SK-N-SH treated with all-trans-retinoic acid at 6 μM for 48 hours (cell line): Measurements from ENCODE around the gene GGA2.

Experiments used
- ARNTL ChIP-seq: fragments of 450-650 bp; formaldehyde crosslinking; IDR thresholded peaks from 2 replicates; pipeline ENCODE4 v1.5.0; 2020; ENCODE audit warnings: low read depth, mild to moderate bottlenecking, moderate library complexity, borderline replicate concordance
- ISL1 ChIP-seq: fragments of 250-450 bp; sonication (Bioruptor Pico); IDR thresholded peaks from 2 replicates; pipeline ENCODE4 v2.1.2; 2022; ENCODE audit warnings: mild to moderate bottlenecking, moderate library complexity
- OSR1 ChIP-seq: fragments of 250-450 bp; sonication (Bioruptor Pico); IDR thresholded peaks from 2 replicates; pipeline ENCODE4 v1.8.0; 2022; ENCODE audit warnings: moderate library complexity, mild to moderate bottlenecking, inconsistent platforms

GRCh38 chr16:23537390-23537789 lies 27.1 kb upstream of the GGA2 start:
- no peak for TF ChIP-seq ISL1 (CRISPR knock-in tag)
- TF ChIP-seq ARNTL (CRISPR knock-in tag) = no peak
- no peak for TF ChIP-seq OSR1 (CRISPR knock-in tag)
